ENCODE results near the gene MTCH1.

Gene MTCH1

GRCh38 chr6:36920546-36920945 is 65.5 kb downstream of the MTCH1 start:
- H3K27me3 ChIP-seq (ENCODE audit: control insufficient read depth in 1 of 2, insufficient read depth in 2 of 2, low read length in 2 of 2): no peaks in the 10 kb centered on the region
- H3K9ac ChIP-seq (ENCODE audit: low read length in 2 of 2): no peak overlapping the region
- peaks cover 44 to 51% of the 10 kb centered on the region in 2 donors for H3K36me3 ChIP-seq (ENCODE audit: control insufficient read depth in 2 of 2, insufficient read depth in 2 of 2, low read length in 2 of 2)
- peaks cover 23% of the 10 kb centered on the region for H3K4me1 ChIP-seq (ENCODE audit: control insufficient read depth, insufficient read depth, low read length)
- no peak overlapping the region for H3K27ac ChIP-seq (ENCODE audit: low read length)
- no peaks in the 10 kb centered on the region for H3K9me3 ChIP-seq (ENCODE audit: control insufficient read depth in 2 of 2, low read length in 2 of 2)
- H3K4me3 ChIP-seq (ENCODE audit: low read length in 2 of 2): no peak overlapping the region

GRCh38 chr6:36920049-36920448 is 65.9 kb downstream of the MTCH1 start:
- Histone ChIP-seq H3K9me3 (ENCODE audit: control insufficient read depth in 2 of 2, low read length in 2 of 2) (no peaks in the 10 kb centered on the region), H3K27me3 (ENCODE audit: control insufficient read depth in 1 of 2, insufficient read depth in 2 of 2, low read length in 2 of 2) (no peaks in the 10 kb centered on the region), H3K4me1 (ENCODE audit: control insufficient read depth, insufficient read depth, low read length) (peaks cover 23% of the 10 kb centered on the region), H3K27ac (ENCODE audit: low read length) (peak overlapping the region; percentile 6), H3K4me3 (ENCODE audit: low read length in 2 of 2) (no peak overlapping the region), H3K9ac (ENCODE audit: low read length in 2 of 2) (no peak overlapping the region), H3K36me3 (ENCODE audit: control insufficient read depth in 2 of 2, insufficient read depth in 2 of 2, low read length in 2 of 2) (peaks cover 46 to 54% of the 10 kb centered on the region in 2 donors)
